ENCODE measurements around the gene ABHD18.
"Not testable (repeated sequence)": the region's sequence is repeated elsewhere in the genome, so short reads cannot be mapped to it uniquely, and the experiment has no call there.

The ABHD18 gene

GRCh38 chr4:127995776-127996175 is 30.6 kb downstream of the ABHD18 start:
- no peak for DNase-seq

- DNase-seq, result not testable (repeated sequence)
Measured at GRCh38 chr4:127996521-127996920, 31.3 kb downstream of the ABHD18 start.

DNA sequence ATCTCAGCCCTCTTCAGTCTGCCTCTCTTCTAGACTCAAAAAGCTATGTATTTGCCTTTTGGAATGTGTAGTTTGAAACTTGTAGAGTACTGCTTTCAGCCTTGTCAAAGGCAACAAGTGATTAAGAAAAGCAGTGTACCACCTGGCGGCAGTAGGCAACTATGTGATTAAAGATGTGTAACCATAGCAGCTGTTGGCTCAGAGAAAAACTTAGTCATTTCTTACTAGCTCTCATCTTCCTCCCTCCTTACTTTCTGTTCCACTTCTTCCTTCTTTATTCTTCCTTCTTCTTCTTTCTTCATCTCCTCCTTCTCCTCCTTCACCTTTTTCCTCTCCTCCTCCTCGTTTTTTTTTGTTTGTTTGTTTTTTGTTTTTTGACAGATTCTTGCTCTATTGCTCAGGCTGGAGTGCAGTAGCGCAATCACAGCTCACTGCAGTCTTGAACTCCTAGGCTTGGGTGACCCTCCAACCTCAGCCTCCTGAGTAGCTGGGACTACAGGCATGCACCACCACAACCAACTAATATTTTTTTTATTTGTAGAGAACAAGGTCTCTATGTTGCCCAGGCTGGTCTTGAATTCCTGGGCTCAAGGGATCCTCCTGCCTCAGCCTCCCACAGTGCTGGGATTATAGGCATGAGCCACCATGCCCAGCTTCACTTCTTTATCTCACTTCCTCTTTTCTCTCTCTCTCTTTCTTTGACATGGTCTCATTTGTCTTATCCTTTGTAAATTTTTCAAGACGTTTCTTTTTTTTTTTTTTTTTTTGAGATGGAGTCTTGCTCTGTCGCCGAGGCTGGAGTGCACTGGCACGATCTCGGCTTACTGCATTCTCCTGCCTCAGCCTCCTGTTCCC is 32.6 kb downstream of the ABHD18 start:
- peak; percentile 24 for DNase-seq

DNA sequence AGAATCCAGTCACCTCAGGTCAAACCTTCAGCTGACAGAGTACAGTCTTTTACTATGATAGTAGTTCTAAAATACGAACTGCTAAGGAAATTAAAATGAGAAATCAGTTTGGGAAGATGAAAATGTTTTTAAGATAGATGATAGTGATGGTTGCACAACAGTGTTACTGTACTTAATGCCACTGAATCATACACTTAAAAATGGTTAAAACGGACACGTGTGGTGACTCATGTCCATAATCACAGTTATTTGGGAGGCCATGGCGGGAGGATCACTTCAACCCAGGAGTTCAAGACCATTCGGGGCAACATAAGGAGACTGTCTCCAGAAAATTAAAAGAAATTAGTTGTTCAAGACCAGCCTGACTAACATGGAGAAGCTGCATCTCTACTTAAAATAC is 41.4 kb downstream of the ABHD18 start:
- no peak for DNase-seq

DNA sequence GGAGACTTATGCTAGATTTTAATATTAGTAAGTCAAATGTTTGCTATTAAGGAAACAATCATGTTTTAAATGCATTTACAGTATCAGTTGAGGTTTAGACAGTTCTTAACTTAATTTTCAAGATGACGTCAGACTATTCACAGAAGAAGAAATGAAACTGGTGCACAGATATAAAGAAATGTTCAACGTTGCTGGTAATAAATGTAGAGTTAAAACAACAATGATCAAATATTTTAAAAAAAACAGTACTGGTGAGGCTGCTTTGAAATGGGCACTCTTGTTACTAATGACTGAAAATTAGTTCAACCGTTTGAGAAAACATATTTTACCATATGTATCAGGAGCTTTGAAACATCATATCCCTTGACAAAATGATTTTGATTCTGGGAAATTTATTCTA is 44.2 kb downstream of the ABHD18 start:
- no peak for DNase-seq

GRCh38 chr4:128025319-128025718 is 60.1 kb downstream of the ABHD18 start:
- no peak for DNase-seq

DNA sequence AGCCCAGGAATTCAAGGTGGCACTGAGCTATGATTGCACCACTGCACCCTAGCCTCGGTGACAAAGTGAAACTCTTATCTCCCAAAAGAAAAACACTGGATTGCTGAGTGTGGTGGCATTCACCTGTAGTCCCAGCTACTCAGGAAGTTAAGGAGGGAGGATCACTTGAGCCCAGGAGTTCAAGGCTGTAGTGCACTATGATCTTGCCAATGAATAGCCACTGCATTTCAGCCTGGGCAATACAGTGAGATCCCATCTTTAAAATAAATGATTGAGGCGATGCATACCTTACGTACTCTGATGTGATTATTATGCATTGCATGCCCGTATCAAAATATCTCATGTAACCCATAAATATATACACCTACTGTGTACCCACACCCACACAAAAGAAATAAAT is 64.7 kb downstream of the ABHD18 start:
- DNase-seq, result no peak

GRCh38 chr4:128031756-128032384 is 66.7 kb downstream of the ABHD18 start:
- DNase-seq, result no peak

GRCh38 chr4:128039568-128039967 is 74.4 kb downstream of the ABHD18 start:
- no peak for DNase-seq

DNA sequence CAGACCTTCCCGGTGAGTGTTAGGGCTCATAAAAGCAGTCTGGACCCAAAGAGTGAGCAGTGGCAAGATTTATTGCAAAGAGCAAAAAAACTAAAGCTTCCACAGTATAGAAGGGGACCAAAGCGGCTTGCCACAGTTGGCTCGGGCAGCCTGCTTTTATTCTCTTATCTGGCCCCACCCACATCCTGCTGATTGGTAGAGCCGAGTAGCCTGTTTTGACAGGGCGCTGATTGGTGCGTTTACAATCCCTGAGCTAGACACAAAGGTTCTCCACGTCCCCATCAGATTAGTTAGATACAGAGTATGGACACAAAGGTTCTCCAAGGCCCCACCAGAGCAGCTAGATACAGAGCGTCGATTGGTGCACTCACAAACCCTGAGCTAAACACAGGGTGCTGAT is 81.8 kb downstream of the ABHD18 start:
- not testable (repeated sequence) for DNase-seq

GRCh38 chr4:128047514-128047913 is 82.3 kb downstream of the ABHD18 start:
- DNase-seq, result not testable (repeated sequence)

- peak; percentile 52 for DNase-seq
Measured at GRCh38 chr4:128051229-128051628, 86.0 kb downstream of the ABHD18 start.

DNA sequence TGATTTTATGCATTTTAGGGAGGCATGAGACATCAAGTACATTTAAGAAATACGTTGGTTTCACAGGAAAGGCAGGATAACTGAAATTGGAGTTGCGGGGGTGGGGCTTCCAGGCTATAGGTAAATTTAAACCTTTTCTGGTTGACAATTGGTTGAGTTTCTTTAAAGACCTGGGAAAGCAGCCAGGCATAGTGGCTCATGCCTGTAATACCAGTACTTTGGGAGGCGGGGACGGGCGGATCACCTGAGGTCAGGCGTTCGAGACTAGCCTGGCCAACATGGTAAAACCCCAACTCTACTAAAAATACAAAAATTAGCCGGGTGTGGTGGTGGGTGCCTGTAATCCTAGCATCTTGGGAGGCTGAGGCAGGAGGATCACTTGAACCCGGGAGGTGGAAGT is 89.7 kb downstream of the ABHD18 start:
- DNase-seq, result not testable (repeated sequence)

GRCh38 chr4:128055441-128056206 is 90.4 kb downstream of the ABHD18 start:
- DNase-seq, result not testable (repeated sequence)

DNA sequence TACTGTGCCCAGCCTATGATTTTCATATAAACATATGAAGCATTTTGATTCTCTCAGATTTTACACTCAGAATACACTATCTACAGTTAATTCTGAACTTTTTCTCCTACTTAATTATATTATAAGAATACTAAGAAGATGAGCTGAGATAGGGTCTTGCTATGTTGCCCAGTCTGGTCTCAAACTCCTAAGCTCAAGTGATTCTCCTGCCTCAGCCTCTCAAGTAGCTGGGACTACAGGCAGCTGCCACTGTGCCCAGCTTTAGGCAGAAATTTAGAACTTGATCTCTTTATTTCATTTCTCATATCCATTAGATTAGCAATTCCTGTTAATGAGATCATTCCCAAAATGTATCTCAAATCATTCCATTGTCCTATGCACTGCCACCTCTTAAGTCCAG is 91.2 kb downstream of the ABHD18 start:
- DNase-seq, result no peak

DNA sequence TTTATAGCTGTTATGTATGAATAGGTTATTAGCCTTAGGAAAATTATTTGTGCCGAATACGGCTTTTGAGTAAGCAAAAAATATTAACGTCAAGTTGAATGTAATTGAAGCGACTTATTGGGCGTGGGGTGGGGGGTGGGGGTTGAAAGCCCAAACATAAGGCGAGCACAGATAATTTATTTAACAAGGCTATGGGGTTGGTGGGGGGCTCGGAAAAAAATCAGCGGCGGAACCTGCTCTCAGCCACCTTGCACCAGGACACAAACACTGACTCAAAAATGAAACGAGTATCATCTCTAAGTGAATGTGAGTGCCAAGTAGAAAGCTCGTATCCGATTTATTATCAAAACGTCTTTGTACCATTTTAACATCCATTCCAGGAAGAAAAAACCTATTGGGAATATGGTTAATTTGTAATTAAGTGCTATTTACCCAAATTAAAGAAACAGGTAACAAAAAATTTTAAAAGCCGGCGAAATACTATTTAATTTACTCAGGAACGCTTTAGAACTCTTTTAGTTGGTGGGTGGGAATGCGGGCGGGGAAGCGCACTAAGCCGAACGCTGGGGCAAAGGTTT is 95.0 kb downstream of the ABHD18 start:
- DNase-seq, result peak; percentile 70

GRCh38 chr4:128060699-128061565 is 95.7 kb downstream of the ABHD18 start, which contains the start of gene LARP1B:
Gene LARP1B, plus strand, starts transcription at chr4:128061312. Its CDS starts 13,640 bp downstream, at chr4:128074952.
- DNase-seq, result peak; percentile 97

DNA sequence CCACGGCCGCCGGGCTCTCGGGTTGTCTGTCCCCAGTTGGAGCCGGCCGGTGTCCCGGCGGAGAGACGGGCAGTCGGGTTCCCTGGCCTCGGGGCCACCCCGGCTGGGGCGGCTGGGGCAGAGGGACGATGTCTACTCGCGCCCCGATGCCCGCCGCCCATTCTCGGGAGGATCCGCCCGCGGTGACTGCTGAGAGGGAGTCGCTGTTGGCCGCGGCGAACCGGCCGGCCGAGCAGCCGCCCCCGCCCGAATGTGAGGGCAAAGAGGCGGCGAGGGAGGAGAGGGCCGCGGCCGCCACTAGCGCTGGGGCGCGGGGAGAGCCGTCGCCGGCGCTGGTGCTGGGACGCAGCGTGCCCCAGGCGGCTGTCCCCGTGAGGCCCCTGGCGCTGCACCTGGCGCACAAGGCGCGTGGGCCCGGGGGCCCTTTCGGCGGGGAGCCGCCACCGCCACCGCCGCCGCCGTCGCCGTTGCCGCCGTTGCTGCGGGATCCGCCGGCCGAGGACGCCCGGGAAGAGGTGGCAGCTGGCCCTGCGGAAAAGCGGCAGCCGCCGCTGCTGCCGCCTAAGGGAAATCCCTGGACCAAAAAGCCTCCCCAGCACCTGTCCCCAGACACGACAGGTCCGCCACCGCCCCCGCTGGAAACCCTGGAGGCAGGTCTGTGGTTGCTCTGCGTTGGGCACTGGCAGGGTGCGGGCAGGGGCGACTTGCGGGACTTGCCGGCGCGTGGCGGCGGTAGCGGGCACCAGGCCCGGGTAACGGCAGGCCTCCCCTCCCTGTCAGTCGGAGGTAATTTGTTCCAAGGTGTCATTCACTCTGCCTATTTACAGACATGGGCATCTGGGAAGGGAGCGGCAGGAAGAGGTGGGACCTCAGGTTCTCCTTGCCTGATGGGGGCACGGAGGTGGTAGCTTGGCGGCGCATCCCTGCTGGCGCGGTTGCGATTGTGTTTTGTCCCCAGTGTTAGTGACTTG is 96.6 kb downstream of the ABHD18 start:
- DNase-seq, result peak; percentile 63

- DNase-seq, result not testable (repeated sequence)
Measured at GRCh38 chr4:128066453-128066820, 101.2 kb downstream of the ABHD18 start.

GRCh38 chr4:128068918-128069317 is 103.7 kb downstream of the ABHD18 start:
- DNase-seq, result peak; percentile 64

DNA sequence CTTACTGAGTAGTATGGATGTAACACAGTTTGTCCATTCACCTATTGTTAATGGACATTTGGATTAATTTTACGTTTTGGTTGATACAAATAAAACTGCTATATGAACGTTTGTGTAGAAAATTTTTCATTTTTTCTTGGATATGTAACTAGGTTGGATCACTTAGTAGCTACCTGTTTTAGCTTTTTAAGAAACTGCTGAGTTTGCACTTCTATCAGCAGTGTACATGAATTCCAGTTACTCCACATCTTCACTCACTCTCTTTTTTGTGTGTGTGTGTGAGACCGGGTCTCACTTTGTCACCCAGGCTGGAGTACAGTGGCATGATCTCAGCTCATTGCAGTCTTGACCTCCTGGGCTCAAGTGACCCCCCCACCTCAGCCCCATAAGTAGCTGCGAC is 111.3 kb downstream of the ABHD18 start:
- DNase-seq, result no peak

Data from OCI-M1 (cell line).